ENCODE results near the gene SUV39H2.
A peak's percentile ranks its signal among the peaks of the same experiment; 100 is the strongest.
"Not testable (repeated sequence)": the region's sequence is repeated elsewhere in the genome, so short reads cannot be mapped to it uniquely, and the experiment has no call there.

SUV39H2 gene

DNA sequence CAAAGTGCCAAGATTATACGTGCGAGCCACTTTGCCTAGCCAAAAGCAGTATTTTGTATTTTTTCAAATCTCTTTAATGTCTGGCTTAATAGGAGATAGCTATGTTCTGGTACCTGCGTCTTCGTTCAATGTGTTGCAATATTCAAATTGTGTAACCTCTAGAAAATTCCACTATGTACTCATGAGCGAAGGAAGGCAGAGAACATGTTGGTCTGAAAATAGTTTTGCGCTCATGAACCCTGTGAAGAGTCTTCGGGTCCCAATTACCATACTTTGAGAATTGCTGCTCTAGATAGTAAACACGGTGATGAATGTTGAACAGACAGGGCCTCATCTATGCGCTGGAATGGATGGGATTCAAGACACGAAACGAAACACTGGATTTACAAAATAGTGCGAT lies 2.7 kb upstream of the SUV39H2 start:
- DNase-seq, result no peak

GRCh38 chr10:14876764-14877163 lies 1.9 kb upstream of the SUV39H2 start:
- no peak for DNase-seq

DNA sequence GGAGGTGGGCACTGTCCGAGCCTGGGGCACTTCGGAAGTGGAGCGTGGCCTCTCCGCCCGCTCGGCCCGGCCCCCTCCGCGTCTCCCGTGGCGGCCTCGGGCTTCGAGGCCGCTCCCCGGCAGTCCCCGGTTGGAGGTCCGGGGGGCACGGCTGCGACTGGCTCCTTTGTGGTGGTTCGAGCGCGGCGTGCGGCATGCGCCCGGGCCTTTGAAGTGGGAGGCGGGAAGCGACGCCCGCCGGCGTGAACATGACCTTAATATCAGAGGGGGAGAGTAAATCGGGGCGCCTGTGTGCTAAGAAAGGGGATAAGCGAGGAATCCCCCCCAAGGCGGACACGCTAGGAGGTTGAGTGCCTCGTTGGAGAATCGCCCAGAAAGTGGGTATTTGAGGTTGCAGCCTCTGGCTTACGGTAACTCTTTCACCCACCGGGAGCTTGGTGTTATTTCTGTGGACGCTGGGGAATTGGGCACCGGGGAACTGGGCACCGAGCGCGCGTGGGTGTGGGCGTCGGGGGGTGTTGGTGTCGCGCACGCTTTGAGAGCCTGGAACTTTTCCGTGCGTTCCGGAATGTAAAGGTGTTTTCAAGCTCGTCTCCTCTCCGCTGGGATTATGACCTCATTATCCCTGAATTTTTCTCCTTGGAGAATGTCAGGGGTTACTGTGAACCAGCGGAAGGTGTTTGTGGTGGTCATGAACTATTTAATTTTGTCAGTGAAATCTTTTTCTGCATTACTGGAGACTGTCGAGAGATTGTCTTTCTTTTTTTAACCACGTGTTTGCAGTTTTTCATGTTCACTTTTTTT lies 660 bp downstream of the SUV39H2 start:
- DNase-seq, result peak; percentile 11 to 23 (median 19)

GRCh38 chr10:14879928-14880193 lies 1.2 kb downstream of the SUV39H2 start:
- no peak for DNase-seq

- no peak for DNase-seq
These were observed 1.6 kb downstream of the SUV39H2 start for GRCh38 chr10:14880229-14880628.

DNA sequence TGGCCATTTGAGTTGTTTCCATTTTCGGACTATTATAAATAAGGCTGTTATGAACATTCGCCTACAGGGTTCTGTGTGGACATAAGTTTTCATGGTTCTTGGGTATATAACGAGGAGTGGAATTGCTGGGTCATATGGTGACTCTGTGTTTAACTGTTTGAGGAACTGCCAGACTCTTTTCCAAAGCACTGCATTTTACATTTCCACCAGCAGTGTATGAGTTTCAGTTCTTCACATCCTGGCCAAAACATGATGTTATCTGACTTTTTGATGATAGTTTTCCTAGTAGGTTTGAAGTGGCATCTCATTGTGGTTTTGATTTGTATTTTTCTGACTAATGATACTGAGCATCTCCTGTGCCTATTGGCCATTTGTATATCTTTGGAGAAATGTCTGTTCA lies 5.4 kb downstream of the SUV39H2 start:
- peak in 1 of 5 donors; percentile 32 for DNase-seq

DNA sequence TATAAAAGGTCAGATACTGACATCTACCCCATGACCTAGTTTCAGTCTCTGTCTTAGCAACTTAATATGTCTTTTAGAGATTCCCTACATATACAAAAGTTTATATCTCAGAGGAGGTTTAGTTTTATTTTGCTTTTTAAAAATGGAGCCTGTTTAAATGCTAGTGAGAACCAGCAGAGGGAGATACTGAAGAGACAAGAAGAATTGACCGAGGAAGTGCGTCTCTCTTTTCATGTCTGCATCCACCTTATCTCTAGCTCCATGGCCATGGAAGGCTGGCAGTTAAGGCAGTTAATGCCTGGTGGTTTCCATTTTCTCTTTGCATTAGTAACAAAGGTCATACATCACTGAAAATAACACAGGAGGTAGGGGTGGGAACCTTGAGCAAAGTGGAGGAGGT lies 10.7 kb downstream of the SUV39H2 start:
- DNase-seq, result no peak

DNA sequence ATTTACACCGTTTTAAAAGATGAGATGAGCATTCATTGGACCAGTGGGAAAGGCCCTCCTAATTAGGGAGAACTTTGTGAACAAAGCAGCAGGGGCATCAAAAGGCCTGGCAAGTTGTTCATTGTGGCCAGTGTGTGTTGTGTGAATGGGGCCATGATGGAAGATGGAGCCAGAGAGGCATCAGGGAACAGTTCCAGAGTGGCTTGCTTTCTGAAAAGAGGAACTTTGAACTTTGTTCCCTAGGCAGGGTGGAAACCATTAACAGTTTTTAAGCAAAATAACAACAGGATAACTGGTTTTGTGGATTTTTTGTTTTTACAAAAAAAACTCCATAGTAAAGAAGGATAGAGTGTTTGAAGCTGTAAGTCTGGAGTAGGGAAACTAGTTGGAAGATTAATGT lies 12.5 kb downstream of the SUV39H2 start:
- DNase-seq, result no peak

GRCh38 chr10:14904316-14904732 lies 25.7 kb downstream of the SUV39H2 start:
- peak in 2 of 5 donors; percentile 16 to 17 for DNase-seq

DNA sequence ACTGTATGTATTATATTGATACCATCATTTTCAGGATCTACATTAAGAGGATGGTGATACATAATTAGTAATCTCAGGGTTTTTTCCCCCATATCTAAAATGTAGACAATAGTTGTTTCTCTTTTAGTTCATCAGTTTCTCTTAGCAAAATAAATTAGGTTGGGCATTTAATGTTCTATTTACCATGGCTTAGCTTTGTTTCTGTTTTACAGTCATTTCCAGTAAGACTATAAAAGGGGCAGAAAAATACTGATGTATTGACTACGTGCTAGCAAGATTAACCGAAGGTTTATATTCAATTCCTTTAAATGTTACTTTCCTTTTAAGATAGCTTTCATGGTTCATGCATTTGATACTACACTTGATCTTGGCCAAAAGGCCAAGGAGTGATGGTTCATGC lies 26.2 kb downstream of the SUV39H2 start:
- no peak for DNase-seq

DNA sequence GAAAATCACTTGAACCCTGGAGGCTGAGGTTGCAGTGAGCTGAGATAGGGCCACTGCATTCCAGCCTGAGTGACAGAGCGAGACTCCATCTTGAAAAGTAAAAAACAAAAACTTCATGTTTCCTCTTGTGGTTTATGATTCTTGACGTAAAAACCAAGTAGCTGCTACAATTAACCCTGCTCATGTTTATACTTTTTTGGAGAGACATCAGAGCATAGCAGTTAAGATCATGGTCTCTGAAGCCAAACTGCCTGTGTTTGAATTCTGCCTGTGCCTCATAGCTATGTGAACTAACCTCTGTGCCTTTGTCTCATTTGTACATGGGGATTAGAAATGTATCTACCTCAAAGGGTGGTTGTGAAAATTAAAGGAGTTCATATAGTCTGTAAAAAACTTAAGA lies 27.2 kb downstream of the SUV39H2 start:
- DNase-seq, result no peak

DNA sequence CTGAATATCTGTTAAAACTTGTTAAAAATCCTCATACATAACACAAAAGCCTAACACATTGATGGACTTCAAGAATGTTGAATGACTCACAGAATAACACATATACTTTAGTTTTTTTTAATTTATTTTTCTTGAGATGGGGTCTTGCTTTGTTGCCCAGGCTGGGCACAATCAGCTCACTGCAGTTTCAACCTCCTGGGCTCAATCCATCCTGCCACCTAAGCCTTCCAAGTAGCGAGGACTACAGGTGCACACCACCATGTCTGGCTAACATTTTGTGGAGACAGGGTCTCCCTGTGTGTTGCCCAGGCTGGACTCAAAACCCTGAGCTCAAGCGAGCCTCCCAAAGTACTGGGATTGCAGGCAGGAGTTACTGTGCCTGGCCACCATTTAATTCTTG lies 28.1 kb downstream of the SUV39H2 start:
- no peak for DNase-seq

GRCh38 chr10:14907591-14907990 lies 28.9 kb downstream of the SUV39H2 start:
- DNase-seq, result not testable (repeated sequence)

GRCh38 chr10:14909101-14909500 lies 30.4 kb downstream of the SUV39H2 start:
- no peak for DNase-seq

GRCh38 chr10:14910953-14911352 lies 32.3 kb downstream of the SUV39H2 start:
- DNase-seq, result no peak

DNA sequence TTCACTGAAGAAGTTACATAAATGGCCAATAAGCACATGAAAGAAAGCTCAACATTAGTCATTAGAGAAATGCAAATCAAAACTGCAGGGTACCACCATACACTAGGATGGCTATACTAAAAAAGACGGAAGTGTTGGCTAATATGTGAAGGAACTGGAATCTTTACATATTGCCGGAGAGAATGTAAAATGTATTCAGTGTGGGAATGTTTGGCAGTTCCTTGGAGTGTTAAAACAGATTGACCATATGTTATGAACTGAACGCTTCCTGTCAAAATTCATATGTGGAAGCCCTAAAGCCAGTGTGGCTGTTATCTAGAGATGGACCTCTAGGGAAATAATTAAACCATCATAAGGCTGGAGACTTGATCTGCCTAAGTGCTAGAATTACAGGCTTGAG lies 33.1 kb downstream of the SUV39H2 start:
- DNase-seq, result no peak

- DNase-seq, result no peak
These were observed 37.9 kb downstream of the SUV39H2 start for GRCh38 chr10:14916600-14916999.

GRCh38 chr10:14917827-14918226 lies 39.2 kb downstream of the SUV39H2 start:
- no peak for DNase-seq

GRCh38 chr10:14918964-14919363 lies 40.3 kb downstream of the SUV39H2 start:
- DNase-seq, result no peak

DNA sequence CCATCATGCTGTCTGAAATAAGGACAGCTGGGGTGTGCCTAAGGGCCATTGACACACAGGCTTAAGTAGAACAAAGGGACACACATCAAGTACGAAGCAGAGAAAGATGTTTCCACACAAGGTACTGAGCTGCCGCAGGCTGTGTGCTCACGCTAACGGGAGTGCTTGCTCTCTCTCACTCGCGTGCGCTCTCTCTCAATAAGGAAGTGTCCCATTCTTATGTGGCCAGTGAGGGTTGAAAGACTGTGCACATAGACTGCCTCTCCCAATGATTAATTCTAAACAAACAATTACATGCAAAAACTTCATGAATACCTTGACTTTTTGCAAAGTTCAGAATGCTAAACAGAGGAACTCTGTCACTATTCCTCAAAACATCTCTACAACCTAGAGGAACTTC lies 45.3 kb downstream of the SUV39H2 start:
- DNase-seq, result no peak

GRCh38 chr10:14925268-14925667 lies 46.6 kb downstream of the SUV39H2 start:
- no peak for DNase-seq

DNA sequence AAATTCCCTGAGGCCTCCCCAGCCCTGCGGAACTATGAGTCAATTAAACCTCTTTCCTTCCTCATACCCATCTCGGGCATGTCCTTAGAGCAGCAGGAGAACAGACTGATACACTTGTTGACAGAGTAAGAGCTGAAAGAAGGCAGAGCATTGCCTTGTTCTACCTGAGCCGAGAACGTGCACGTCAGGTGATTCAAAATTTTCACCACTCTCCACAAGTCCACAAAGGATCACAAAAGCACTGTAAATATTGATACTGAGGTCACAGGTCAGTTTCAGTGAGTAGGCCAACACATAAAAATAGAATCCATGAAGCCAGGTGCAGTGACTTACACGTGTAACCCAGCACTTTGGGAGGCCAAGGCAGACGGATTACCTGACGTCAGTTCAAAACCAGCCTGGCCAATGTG lies 47.4 kb downstream of the SUV39H2 start:
- no peak for DNase-seq

- no peak for DNase-seq
These were observed 48.2 kb downstream of the SUV39H2 start for GRCh38 chr10:14926722-14927416.

DNA sequence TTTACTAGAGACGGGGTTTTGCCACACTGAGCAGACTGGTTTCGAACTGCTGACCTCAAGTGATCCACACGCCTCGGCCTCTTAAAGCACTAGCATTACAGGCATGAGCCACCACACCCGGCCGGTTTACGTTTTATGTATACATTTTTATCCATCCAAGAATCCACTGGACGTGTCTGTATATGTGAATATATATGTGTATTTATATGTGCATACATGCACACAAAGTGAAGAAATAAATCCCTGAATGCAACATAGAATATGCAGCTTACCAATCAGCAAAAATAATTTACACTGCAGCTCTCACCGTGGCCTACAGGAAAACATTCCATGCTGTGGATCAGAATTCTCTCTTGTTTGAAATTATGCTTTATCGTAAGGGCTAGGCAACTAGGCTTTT lies 51.9 kb downstream of the SUV39H2 start:
- no peak for DNase-seq

- DNase-seq, result no peak
These were observed 57.9 kb downstream of the SUV39H2 start for GRCh38 chr10:14936584-14936983.

Measured in T-helper 1 cell (primary cell).